ENCODE results near the gene PHLDA3.

PHLDA3 gene

DNA sequence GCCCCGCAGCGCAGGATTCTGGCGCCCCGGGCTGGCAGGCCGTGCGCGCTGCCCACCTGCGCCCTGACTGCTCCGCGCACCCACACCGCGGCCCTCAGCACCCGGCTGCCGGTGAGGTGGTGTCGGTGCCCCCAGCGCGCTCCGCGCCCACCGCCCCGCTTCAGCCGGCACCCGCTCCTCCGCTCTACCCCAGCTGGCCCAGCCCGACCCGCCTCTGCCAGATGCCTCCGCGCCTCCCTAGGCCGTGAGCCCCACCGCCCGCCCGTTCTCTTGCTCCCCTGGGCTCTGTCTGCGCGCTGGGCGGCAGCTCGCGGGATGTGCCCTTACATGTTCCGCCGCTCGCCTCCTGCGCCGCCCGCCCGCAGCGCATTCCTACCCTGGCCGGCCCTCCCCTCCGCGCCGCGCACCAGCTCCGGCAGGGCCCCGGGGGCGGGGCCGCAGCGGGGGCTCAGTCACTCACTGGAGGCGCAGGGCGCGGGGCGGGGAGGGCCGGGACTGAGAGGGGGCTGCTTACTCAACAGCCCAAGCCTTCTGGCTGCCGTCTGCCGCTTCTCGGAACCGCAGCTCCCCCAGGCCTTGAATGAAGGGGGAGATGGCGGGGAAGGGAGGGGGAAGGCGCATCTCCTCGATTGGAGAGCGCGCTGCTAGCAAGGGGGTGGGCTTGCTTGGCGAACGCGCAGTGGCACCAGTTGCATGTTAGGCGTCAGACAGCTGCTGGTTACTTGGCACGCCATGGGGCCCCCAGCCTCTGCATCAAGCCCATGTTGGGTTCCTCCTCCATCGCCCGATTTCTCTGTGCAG, at the start of gene PHLDA3:
TSS of gene PHLDA3 (minus strand) at position 345 of the 801 bp plus-strand sequence. CDS start 402 bp downstream, outside the sequence.
- peak; percentile 61 for DNase-seq

DNA sequence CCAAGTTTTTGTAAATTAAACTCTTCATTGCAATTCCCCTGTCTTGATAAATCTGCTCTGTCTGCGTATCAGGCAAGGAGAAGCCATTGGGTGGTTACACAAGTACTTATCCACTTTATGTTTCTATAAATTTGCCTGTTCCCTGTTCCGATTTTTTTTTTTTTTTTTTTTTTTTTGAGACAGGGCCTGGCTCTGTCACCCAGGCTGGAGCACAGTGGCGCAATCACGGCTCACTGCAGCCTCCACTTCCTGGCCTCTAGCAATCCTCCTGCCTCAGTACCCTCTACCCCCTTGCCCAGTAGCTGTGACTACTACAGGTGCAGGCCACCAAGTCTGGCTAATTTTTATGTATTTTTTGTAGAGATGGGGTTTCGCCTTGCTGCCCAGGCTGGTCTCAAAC, 49.1 kb upstream of the PHLDA3 start:
- no peak for DNase-seq

DNA sequence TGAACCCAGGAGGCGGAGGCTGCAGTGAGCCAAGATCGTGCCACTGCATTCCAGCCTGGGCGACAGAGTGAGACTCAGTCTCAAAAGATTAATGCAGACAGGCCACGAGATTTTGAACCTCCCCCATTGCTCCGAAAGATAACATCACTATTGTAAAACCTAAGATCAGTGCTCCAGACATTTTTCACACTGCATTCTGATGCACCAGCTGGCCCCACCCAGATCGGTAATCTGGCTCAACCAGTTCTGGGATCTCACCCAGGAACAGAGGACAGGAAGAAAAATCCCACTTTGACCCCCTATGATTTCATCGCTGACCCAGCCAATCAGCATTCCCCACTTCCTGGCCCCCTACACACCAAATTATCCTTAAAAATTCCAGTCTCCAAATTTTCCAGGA, 48.6 kb upstream of the PHLDA3 start:
- no peak for DNase-seq

DNA sequence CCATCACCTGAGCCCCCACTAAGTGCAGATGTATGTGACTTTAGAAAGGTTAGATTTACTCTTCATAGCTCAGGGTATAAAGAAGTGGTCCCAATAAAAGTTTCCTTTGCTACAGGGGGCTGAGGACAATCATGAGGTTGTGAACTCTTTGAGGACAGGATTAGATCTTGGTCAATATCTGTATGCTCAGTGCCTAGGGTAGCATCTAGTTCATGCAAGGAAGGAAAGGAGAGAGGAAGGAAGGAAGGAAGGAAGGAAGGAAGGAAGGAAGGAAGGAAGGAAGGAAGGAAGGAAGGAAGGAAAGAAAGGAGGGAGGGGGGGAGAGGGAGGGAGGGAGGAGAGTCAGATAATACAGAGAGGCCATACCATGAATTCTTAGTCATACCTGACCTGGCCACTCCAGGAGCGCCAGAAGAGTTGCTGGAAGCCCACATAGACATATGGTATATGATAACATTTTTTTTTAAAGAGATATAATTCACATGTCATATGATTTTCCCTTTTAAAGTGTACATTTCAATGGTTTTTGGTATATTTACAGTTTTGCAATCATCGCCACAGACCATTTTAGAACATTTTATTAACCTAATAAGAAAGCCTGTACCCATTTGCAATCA, 47.6 kb upstream of the PHLDA3 start:
- DNase-seq = peak; percentile 61

DNA sequence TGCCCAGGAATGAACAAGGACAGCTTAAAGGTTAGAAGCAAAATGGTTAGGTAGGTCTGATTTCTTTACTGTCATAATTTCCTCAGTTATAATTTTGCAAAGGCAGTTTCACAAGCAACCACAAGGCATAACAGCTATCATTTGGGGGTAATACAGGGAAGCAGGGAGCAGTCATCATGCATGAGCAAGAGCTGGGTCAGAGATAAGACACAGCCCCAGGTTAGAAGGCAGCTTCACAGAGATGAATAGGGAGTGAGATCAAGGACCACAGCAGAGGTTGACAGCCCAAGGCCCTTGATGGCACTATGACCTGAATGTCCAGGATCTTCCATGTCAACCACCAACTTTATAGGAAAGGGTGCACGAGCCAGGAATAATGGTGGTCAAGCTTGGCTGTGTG, 46.9 kb upstream of the PHLDA3 start:
- peak; percentile 82 for DNase-seq

DNA sequence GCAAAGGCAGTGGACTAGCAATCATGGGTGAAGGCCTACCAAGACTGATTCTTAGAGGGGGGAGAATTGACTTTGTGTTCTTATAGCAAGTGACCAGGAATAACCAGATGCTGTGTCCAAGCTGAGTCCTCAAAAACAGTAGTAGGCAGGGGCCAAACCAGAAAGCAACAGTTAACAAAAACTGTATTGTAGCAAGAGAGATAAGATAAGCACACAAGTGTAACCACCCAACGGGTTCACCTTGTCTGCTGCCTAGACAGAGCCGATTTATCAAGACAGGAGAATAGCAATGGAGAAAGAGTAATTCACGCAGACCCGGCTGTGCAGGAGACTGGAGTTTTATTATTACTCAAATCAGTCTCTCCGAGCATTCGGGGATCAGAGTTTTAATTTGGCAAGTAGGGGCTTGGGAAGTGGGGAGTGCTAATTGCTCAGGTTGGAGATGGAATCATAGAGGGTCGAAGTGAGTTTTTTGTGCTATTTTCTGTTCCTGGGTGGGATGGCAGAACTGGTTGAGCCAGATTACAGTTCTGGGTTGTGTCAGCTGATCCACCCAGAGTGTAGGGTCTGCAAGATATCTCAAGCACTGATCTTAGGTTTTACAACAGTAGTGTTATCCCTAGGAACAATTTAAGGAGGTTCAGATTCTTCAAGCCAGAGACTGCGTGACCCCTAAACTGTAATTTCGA, 46.2 kb upstream of the PHLDA3 start:
- DNase-seq = peak; percentile 82

DNA sequence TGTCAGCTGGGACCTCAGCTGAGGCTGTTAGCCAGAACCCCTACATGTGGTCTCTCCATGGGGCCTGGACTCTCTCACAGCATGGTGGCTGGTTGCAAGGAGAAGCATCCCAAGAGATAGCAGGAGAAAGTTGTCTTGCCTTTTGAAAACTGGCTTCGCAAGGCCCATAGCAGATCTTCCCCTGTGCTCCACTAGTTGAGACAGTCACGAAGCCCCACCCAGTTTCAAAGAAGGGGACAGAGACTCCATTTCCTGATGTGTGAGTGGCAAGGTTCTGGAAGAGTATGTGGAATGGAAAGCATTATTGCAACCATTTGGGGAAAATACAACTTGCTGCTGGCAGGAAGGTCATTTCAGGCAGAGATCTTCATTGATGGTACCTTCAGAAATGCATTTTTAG, 45.5 kb upstream of the PHLDA3 start:
- DNase-seq = peak; percentile 68

DNA sequence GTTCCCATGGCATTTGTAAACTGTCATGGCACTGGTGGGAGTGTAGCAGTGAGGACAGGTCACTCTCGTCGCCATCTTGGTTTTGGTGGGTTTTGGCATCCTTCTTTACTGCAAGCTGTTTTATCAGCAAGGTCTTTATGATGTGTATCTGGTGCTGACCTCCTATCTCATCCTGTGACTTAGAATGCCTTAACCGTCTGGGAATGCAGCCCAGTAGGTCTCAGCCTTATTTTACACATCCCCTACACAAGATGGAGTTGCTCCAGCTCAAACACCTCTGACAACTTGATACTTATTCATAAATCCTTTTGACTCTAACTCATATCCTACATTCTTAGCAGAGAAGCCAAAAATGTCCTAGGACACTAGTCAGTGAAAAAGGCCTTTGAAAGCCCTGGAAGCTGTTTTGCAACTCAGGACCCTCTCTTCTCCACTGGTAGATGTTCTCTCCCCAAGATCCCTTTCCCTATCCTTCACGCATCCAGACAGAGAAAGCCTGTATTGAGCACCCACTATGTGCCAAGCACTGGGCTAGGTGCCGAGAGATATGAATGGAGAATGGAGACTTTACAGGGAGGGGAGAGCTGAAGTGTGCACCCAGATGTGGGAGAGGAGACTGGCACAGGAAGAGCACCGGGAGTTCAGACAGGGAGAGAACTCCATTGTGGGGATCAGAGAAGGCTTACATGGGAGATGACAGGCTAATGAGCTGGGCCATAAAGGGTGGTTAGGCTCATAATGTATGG, 44.7 kb upstream of the PHLDA3 start:
- no peak for DNase-seq

DNA sequence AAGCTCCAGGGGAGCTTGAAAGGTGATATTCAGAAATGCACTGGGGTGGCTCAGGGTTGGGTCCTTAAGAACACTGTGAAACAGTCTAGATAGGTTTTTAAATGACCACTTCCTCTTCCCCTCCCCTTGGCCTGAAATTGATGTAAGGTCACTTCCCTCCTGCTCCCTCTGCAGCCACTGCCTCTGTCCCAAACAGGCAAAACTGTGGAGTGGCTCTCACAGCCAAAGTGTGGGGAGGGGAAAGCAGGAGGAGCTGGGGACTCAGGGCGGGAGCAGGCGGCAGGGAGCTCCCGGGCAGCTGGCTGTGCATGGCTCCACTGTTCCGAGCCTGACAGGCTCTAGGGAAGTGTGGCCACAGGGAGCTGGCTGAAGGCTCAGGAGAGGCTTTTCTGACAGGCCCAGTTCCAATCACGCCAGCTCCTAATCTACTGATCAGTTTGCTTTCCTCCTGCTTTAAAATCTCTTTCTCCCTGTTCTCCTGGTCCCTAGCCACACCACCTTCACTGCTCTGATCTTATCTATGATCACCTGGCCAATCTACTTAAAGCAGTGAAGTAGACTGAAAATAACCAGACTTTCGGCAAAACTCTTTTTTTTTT, 43.1 kb upstream of the PHLDA3 start:
- no peak for DNase-seq

DNA sequence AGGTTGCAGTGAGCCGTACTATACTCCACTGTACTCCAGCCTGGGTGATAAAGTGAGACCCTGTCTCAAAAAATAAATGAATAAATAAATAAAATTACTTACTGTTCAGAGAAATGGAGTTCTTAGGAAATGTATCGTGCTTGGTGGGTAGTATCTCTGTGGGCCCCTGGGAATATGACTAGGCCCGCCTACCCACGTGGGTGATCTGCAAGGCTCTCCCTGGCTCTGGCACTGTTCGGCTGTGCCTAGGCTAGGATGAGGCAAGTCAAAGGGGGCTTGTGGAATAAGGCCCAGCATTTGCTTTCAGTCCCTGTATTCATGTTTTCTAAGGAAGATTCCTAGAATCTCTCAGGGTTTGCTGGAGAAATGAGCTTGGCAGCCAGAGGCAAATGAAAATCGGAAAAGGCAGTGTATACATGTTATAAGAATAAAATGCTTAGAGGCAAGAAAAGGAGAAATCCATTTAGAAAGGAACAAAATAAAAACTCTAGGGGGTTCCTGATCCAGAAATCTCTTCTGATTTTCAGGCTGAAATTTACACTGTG, 42.5 kb upstream of the PHLDA3 start:
- no peak for DNase-seq

DNA sequence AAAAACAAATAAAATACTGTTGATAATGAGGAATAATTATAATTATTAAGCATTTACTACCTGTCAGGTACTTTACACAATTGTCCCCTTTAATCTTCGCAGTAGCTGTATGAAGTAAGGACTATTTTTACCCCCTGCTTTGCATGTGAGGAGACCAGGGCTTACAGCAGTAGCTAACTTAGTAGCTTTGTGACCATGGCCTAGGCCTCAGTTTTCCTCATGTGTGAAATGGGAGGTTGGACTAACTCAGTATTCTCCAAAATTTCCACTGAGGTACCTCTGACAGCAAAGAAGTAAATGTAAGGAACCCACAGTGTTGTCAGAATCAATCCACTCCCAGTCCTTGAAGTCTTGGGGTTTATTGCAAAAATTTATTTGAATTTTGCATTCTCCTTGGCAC, 41.7 kb upstream of the PHLDA3 start:
- no peak for DNase-seq

DNA sequence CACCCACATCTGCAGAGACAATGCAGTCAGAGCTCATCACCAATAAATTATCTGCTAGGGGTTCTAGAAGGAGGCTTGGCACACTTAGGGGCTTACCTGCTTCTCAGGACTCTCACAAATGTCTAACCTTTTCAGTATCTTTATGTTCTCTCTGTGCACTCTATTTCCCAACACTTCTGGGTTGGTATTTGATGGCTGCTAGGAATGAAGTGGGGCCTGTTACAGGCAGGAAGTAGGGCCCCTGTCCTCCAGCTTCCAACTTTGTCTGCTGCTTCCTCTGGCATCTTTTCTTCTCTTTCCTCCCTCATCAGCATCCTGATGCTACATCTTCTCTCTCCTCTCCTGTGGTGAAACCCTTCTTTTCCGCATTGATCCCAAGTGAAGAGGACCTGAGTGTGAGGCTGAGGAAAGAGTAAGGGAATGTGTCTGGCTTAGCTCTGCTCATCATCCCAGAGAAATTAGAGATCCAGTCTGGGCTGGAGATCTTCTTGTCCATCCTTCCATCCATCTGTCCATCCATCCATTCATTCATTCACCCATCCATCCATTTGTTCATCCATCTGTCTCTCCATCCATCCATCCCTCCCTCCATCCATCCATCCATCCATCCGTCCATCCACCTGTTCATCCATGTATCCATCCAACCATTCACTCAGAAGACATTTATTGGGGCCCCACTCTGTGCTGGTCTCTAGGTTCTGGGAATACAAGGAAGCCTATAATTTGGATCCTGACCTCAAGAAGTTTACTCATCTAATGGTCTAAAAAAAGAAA, 40.8 kb upstream of the PHLDA3 start:
- no peak for DNase-seq

DNA sequence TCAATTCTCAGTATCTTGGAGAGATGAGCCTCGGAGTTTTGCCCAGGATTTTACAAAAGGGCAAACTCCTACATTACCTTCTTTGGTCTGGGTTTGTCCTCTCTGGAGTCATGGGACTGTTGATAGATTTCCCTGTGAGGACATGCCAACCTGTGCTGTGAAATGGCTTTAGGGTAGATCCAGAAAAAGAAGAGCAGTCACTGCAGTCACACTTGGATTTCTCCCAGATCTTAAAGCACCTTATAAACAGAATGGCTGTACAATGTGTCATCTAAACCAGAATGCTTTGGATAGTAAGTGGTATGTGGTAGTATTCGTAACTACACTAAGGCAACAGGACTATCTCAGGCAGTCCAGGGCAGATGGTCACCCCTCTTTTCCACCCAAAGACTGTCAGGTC, 39.8 kb upstream of the PHLDA3 start:
- DNase-seq = no peak

DNA sequence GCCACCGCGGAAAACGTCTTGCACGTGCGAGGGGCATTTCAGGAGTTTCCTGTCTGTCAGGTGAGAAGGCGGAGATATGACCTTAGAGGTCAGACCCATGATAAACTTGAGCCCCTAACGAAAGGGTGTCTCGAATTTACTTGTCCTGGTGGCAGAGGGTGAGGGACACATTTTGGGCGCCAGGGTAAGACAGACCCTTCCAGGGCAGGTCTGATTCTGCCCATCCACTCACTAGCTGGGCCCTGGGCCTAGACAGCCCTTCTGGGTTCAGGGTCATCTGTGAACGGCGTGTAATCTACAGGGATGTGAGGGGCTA, 38.3 kb upstream of the PHLDA3 start:
- DNase-seq = no peak

DNA sequence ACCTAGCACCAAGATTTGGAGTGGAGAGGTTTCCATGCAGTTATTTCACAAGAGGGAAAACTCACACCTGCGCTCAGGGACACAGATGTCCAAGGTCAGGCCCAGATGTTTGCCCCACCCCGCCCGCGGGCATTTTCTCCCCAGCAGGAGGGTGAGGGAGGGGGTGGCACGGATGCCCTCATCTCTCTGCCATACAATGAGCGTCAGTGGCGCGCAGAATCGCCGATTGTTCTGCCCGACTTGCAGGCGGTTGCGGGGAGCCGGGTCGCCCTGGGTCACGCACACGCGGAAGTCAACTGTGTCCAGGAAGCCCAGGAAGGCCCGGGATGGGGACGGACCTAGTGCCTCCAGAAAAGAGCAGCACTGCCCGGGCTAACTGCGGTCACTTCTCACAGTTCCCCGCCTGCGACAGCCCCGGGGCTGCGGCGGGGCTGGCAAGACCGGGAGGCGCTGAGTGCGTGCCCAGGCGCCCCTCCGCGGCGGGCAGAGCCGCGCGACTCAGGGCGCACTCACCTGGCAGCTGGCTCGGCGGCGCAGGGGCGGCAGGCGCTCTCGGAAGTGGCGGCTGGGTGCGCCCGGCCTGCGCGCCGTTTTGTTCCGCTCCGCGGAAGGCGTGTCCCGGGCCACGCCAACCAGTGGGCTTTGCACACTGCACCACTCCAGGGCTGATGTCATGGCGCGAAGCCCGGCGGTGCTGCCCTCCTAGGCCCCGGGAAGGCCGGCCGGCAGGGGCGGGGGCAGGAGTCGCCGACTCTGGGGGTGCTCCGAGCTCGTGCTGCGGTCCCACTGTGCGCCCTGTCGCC, 37.8 kb upstream of the PHLDA3 start, which contains the start of gene CSRP1:
TSS of gene CSRP1 (minus strand) at position 567 of the 803 bp plus-strand sequence. CDS start 10,820 bp downstream, outside the sequence.
- peak; percentile 80 for DNase-seq

DNA sequence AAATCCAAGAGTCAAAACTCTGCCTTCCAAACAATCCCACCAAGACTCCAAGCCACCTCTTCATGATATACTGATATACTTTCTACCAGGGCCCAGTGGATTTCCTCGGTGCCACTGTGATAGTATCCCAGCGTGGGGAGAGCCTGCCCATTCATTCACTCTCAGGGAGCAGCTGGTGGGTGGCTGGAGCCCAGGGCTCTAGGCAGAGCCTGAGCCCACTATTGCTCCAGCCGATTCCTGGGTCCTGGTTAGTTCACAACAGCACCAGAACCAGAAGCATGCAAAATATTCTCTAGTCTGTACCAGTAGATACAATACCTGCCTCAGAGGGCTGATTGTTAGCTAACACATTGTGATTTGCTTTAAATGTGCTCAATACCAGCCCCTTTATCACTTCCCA, 37.1 kb upstream of the PHLDA3 start:
- DNase-seq = no peak

DNA sequence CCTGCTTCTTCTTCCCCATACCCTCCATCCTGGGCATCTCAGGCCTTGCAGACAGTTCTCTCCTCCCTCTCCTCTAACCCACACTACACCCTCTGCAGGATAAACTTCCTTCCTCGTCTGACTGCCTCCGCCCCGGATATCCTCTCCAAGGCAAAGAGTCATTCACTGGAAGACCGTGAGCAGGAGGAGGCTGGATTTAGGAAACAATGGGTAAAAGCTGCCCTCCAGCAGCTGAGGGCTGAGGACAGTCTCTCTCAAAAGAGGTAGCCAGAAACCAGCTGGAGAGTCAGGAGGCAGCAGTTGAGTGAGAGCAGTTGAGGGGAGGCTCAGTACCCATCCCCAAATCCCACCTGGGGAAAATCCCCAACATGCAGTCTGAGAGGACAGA, 36.5 kb upstream of the PHLDA3 start:
- no peak for DNase-seq

DNA sequence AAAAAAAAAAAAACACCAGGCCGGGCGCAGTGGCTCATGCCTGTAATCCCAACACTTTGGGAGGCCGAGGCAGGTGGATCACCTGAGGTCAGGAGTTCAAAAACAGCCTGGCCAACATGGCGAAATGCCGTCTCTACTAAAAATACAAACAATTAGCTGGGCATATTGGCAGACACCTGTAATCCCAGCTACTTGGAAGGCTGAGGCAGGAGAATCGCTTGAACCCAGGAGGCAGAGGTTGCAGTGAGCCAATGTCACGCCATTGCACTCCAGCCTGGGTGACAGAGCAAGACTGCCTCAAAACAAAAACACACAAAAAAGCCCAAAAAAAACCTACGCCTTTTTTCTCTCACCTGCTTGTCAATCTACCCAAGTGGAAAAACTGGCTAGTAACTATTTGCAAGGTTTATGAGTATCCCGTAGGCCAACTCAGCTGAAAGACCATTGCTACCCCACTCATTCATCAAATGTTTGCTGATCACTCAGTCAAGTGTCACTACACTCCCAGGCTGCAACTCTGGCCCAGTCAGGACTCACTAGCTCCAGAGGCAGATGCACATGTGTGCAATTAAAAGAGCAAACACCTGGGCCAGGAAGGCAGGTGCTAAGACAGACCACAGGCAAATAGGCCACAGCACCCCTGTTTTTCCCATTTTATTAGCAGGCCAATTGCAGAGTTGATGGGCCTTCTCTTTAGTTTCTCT, 36.0 kb upstream of the PHLDA3 start:
- no peak for DNase-seq

DNA sequence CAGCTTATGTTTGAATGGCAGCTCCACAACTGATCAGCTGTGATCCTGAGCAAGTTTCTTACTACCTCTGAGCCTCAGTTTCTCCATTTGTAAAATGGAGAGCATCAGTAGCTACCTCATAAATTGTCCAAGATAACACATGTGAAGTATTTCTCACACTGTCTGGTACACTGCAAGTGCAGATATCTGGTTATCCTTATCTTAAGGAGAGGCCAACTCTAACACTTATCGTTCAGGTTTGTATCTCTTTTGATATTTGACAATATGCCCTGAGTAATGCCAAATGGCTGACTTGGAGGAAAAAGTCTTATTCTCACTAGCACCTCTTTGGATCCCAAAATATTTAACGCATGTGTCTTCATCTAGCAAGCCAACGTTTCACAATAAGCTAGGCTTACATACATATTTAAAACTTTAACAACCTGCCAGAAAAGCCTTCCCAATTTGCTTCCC, 35.2 kb upstream of the PHLDA3 start:
- no peak for DNase-seq
